H4 (cell line): ENCODE measurements around the gene SYCE3. TPM values are rescaled to one million over a fixed set of nuclear protein-coding genes. Genes with fewer than 3 reads are reported as not detected.

Source experiments
- DNase-seq: peaks from one replicate; pipeline ENCODE4 v3.0.0-alpha.2; 2015; ENCODE audit warnings: low spot score
- total RNA-seq: library from RNA; depleted of rRNA; stranded (reverse); fragments of >200 nt; shearing (Covaris generic); gene quantifications from 2 replicates; pipeline ENCODE4 v1.2.3, GENCODE V29; 2014

Gene SYCE3
- total RNA-seq, 1 experiment from 2014 or later = not detected

DNA sequence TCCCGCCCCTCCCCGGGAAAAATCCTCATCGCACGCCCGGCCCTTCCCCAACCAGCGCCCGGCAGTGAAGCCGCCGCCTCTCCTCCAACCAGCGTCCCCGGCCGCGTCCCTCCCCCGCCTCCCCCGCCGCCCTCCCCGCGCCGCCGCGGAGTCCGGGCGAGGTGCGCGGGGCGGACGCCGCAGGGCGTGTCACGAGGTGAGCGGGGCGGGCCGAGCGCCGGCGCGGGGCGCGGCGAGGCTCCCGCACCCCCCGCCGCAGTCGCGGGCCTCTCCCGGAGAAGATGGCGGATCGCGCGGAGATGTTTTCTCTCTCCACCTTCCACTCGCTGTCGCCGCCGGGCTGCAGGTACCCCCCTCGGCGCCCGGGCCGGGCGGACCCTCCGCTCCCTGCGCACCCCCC lies 37.8 kb upstream of the SYCE3 start, which contains the start of gene MAPK8IP2:
Gene MAPK8IP2, plus strand, starts transcription at position 256 of the 400 bp plus-strand sequence. Its CDS starts 26 bp downstream, at position 282.
- no peak for DNase-seq

DNA sequence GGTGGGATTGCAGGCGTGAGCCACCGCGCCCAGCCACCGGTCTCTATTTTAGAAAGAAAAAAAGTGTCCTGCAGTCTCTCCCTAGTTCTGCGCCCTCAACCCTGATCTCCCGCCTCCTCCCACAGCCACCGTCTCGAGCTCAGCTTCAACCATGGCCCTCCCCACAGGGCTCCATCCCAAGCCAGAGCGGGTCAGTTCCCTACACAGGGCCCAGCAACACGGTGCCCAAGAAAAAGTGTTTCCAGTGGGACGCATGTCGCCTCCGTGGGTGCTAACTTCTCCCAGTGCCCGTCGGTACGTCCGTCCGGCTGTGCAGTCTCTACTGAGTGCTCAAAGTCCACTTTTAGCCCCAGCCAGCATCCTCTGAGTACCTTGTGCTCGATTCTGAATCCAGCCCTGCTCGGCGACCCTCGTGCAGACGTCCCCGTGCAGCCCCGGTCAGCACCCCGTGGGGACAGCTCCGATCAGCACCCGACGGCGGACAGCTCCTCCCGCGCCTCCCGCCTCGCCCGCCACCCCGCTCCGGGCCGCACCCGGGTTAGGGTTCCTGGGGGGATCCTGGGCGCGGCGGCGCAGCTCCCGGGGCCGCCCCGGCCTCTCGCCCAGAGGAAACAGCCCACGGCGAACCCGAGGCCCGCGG lies 37.2 kb upstream of the SYCE3 start:
- DNase-seq = no peak

DNA sequence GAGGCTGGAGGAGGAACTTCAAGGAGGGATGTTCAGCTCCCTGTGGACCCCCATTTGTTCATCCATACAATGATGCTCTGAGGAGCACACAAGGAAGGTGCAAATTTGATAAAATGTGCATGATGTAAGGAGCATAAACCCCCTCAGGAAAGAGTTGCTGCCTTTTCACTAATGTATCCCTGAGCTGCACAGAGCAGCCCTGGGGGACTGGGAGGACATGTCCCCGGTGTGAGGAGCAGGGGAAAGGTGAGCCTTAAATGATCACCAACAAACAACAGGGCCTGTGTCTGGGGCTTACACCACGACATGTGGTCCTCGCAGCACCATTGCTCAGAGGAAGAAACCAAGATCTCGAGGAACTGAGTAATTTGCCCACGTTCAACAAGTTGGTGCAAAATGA lies 34.4 kb upstream of the SYCE3 start:
- DNase-seq = no peak

DNA sequence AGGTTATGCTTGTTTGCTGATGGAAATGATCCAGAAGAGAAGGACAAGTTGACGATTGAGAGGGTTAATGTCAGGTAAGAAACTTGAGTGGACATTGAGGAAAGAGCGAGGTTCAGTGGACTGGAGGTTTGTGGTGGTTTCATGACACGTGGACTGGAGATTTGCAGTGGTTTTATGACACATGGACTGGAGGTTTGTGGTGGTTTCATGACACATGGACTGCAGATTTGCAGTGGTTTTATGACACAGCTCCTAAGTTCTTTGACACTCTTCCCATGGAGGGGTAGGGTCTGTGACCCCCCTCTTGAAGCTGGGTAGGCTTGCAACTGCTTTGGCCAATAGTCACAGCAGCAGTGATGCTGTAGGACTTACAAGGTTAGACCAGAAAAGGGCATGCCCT lies 32.5 kb upstream of the SYCE3 start:
- no peak for DNase-seq

DNA sequence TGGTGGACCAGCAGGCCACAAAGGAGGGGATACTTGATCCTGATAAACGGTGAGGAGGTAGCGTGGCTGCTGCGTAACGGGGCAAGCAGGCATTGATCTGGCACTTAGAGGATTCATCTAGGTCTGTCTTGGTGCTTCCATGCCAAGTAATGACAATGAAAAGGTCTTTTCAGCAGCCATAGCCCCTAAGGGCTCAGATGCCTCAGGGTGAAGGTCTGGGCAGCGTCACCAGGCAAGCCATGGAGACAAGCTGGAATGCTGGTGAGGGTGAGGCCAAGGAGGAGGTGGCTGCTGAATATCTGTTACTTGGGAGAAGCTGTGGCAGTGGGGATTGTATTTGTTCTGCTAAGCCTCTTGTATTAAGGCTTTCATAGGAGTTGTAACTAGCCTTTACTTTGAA lies 24.7 kb upstream of the SYCE3 start:
- no peak for DNase-seq

DNA sequence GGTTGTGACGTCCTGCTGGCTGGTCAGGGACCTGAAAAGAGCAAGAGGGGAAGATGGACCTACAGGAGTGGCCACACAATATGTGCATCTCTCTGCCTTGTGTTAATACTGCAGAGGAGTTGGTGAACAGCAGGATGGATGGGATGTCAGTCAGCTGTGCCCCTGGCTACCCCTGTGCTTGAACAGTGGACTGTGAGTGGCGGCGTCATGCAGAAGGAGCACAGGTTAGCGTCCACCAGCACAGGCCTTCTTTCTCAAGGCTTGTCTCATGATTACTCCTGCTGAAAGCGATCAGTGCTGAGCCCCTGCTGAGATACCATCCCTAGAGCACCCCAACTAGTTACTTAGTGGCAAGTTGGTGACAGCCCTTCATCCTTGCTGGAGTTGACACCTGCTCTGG lies 23.7 kb upstream of the SYCE3 start:
- no peak for DNase-seq

DNA sequence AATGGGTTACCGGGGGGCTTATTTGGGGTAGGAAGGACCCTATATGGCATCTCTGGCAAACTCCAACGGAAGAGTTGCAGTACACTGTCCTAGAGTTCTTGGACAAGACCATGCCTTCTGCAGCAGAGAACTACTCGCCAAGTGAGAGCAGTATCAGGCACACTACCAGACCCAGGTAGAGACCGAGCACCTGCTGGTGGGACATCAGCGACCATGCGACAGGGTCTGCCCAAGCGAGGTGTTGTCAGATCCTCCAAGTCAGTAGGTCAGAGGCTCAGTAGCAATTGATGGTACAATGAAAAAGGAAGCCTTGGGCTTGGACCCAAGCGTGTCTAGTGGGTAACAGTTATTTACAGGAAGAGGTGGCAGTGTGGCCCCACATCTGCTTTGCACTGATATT lies 23.1 kb upstream of the SYCE3 start:
- DNase-seq = no peak

DNA sequence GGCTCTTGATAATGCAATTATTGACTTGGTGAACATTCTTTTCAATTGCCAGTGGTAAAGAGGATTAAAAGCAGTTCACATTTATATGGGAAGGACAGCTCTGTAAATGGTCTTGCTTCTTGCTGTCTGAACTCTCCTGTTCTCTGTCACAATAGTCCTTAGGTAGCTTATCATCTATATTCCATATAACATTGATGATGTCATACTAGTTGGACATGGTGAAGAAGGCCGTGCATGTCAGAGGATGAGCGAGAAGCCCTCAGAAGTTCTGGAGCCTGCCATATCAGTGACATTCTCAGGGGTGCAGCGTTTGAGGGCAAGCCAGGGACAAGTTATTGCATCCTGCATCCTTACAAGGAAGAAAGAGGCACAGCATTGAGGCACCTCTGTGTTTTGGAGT lies 22.5 kb upstream of the SYCE3 start:
- no peak for DNase-seq

DNA sequence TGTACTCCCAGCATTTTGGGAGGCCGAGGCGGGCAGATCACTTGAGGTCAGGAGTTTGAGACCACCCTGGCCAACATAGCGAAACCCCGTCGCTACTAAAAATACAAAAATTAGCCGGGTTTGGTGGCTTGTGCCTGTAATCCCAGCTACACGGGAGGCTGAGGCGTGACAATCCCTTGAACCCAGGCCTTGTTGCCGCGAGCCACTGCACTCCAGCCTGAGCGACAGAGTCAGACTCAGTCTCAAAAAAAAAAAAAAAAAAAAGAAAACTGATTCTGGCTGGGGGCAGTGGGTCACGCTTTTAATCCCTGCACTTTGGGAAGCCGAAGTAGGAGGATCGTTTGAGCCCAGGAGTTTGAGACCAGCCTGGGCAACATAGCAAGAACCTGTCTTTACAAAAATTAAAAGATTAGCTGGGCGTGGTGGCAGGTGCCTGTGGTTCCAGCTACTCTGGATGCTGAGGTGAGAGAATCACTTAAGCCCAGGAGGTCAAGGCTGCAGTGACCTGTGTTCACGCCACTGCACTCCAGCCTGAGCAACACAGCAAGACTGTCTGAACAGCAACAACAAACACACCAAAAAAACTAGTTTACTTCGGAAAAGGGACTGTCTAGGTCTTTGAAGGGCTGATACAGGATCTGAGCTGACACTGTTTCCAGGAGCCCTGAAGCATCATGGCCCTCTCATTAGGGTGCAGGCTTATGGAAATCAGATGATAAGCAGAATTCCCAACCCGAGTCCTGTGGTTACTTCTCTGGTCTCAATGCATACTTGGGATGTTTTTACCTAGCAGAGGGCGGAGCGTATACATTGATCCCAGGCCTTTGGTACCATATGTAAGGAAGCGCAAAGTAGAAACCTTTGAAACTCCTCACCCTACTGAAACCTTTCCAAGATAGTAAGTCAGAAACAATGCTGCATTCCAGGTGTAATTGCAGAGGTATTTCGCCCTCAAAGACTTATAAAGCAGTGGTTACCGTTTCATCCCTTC lies 21.7 kb upstream of the SYCE3 start:
- no peak for DNase-seq

DNA sequence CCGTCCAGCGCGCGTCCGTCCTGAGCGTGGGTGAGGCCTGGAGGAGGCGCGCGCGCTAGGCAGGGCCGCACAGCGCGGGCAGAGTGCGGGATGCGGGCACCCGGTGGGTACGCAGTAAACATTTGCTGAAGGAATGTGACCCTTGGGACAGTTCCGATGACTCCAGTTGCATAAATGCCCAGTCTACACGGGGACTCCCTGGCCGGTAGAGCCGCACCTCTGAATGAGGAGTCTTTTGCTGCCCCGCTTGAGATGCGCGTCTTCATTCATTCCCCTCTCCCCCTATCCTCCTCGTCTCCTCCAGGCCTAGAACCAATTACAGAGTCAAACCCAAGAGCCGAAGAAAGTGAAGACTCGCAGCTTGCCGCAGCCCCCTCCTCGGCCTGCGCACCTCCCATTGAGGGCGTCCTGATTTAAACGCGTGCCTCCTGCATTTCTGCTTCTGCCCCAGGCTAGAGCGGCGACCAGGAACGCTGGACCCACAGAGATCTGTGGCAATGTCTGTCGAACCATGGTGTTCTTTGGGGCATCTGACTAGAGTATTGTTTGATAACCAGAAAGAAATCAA lies 20.7 kb upstream of the SYCE3 start:
- no peak for DNase-seq

DNA sequence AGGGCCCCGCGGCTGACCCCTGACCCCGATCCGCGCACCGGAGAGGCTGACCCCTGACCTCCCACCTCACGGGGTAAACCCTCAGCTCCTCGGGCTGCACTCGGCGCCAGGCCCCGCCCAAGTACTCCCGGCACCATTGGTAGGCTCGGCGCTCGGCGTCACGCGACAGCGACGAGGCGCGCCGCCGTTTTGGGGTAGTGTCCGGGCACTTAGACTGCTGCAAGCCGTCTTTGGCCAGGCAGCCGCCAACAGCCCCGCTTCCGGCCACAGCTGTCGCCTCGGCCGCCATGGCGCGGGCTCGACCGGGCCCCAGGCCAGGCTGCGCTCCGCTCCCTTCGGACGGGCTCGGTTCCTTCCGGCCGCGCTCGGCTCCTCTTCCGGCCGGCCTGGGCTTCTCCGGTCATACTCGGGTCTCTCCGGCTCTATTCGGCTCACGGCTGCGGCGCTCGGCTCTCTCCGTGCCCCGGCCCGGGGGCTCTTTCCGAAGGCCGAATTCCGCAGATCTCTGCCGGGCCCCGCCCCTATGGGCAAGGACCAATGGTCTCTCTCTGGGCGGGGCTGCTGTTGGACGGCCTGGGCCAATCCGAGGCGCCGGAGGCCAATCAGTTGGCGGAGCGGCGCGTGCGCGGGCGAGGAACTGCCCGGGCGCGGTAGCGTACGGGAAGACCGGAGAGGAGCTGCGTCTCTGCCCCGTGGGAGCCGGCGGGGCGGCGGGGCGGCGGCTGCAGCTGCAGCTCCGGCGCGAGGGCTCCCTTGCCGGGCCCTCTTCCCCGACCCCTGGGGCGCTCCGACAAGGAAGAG lies 20.0 kb upstream of the SYCE3 start, which contains the start of gene CHKB:
Gene CHKB, minus strand, starts transcription at position 357 of the 801 bp plus-strand sequence. Its CDS starts 68 bp downstream, at position 289.
- peak; percentile 94 for DNase-seq

DNA sequence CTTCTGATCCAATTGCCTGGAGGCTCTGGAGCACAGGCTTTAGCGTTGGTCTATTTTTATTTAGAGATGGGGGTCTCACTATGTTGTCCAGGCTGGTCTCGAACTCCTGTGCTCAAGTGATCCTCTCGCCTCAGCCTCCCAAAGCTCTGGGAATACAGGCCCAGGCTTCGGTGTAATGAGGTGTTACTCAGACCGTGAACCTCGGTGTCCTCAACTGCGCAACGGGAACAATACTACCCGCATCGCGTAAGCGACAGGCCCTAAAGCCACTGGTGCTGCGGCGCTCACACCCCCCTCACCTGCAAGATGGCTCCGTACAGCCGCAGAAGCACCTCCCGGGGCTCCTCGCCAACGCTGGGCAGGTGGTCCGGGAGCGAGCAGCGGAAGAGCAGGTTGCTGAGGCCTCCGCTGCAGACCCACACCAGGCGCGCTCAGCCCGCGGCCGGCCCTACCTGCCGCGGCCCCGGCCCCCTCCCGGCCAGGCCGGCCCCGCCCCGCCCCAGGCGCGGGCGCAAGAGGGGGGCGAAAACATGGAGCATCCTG lies 19.3 kb upstream of the SYCE3 start:
- no peak for DNase-seq

DNA sequence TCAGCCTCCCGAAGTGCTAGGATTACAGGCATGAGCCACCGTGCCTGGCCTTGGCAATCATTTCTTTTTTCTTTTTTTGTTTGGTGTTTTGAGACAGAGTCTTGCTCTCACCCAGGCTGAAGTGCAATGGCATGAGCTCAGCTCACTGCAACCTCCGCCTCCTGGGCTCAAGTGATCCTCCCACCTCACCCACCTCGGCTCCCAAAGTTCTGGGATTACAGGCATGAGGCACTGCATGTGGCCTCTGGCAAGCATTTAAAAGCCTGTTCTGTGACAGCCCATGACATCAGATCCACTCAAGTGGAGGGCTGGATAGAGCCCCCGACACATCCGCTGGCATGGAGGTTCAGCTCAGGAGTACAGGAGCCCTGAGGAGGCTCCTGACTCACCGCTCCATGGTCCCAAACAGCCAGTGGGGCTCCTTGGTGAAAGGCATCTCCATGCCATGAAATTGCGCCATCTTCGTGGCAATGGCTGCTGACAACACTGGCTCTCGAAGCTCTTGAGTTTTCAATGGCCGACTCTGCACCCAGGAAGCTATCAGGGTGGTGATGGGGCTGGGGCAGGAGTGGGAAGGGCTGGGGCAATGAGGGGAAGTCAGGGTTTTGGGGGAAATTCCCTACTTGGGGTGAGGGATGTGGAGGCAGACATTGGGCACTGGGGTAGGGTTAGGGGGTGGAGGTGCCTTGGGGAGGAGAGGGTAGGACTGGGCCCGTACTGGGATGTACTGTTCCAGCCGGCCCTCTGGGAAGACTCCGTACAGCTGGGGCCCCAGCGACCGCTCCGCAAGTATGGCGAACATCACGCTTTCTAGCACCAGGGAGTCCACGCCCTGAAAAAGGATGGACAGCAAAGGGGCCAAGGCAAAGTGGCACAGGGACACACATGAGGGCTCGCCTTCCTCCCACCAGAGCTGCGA lies 18.6 kb upstream of the SYCE3 start:
- no peak for DNase-seq

DNA sequence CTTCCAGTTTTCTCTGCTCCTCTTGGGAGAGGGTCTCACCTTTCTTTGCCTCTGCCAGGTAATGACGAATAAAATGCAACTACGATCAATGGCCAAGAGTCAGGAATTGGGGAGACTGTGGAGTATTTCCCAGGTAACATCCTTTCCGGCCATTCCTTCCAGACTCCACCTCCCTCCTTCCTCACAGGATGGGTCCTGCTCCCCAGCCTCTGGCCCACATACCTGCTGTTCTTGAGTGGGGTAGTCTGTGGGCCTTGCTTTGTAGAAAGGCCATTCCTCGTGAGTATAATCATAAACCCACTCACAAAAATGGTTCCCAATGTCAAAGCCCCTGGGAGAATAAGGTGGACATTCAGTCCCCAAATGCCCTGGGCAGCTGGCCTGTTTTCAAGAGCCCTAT lies 17.0 kb upstream of the SYCE3 start:
- DNase-seq = no peak

DNA sequence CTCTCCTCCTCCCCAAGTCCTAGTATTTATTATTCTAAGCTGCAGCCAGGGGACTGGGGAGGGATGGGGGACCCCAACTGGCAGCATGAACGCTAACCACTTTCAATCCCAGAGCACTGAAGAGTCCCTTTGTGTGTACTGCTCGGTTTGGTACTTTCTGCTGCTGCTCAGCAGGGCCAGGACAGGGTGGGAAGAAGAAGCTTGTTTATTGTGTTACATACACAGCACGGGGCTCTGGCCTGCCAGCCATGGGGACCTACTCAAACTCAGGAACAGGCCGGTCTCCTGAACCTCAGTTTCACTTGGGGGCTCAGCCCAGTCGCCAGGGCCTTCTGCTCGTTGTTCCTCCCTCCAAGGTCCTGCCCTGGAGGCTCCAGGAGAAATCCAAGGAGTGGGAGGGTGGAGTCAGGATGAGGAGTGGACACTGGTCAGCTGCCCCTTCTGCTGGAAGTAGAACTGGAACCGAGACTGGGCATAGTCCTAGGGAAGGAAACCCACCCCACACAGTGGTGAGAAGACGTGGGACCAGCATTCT lies 16.1 kb upstream of the SYCE3 start:
- no peak for DNase-seq

DNA sequence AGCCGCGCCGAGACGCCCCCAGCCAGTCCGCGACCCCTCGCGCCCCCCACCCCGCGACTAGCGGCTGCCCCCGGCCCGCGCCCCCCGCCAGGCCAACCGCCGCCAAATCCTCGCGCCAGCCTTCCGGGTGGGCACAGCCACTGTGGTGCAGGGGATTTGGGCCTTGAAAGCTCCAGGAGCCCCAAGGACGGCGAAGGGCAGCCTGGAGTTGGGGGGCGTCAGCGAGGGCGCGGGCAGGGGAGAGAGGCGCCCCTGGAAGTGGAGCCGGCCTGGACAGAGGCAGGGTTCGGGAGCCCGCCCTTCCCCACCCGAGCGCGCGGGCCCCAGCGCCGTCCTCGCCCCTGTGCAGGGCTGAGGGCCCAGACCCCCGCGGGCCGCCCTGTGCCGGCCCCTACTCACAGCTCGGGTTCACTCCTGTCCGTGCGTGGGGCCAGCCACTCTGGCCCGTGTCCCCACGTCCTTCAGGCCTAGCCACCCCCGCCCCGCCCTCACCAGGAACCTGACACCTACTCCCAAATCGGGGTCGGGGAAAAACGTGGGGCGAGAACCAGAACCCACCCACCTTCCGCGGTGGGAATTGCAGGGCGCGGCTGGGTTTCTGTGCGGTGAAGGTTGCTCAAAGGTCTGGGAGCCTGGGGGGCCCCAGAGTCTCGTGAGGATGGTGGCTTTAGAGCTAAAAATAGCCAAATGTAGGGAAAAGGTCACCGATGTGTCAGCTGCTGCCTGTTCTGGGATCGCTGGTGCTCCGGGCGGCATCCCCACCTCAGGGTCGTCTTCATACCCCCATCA lies 15.5 kb upstream of the SYCE3 start, which contains the start of gene CPT1B:
Gene CPT1B, minus strand, starts transcription at position 441 of the 789 bp plus-strand sequence. CDS start 512 bp downstream, outside the sequence.
- DNase-seq = no peak

DNA sequence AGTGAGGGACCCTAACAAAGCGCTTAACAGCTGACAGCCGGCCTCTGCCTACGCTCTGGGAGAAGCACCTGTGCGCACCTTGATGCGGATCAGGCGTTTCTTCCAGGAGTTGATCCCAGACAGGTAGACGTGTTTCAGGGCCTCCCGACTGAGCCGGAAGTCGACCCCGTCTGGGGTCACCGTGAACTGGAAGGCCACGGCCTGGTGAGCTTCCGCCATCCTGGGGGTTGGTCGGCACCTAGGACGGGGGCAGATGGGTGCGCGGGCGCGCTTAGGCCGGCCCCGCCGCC lies 14.9 kb upstream of the SYCE3 start:
- no peak for DNase-seq

DNA sequence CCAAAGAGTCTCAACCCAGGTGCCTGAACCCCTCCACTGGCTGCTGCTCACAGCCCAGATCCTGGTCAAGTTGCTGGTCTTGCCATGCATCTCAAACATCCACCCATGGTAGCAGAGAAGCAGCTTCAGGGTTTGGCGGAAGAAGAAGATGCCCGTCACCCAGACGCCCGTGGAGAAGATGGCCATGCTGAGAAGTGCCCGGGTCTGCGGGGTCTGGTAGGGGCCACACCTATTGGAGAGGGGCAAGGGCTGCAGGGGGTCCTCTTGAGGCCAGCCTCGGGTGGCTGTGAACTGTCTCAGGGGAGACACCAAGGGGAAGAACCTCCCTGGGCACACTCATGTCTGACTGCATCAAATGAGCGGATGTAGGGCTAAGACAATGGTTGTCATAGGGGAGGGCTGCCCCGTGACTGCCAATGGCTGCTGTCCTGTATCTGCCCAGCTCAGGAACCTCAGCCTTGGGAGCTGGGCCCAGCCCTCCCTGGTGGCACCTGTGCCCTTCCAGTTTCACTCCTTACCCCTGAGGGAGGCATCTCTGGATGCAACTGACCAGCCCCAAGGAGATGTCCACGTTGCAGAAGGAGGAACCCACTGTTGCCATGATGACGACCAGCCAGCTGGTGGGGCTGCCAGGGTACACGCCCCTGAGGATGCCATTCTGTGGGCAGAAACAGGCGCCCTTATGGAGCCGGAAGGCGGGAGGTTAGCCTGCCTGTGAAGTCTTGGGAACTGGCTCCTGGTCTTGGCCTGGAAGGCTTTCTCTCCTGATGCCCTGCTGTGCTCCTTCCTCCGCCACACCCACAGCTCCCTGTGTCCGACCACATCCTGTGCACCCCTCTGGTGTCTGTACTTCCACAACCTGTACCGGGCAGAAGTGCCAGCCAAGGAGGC lies 14.3 kb upstream of the SYCE3 start:
- DNase-seq = no peak
